Transverse colon (tissue), 4 donors: ENCODE measurements around the gene MAN1B1. TPM values are rescaled to one million over a fixed set of nuclear protein-coding genes. Genes with fewer than 3 reads are reported as not detected.
A peak's percentile ranks its signal among the peaks of the same experiment; 100 is the strongest.

Experiments
- DNase-seq: peaks from one replicate; pipeline ENCODE4 v3.0.0-alpha.2; 2019
- H3K27ac ChIP-seq, 4 donors: fragments of 200-600 bp; sonication (generic); 2 replicates each; pipeline ENCODE4 v1.5.1; 2016 to 2018; ENCODE audit warnings: inconsistent platforms in 4 of 4
- H3K27me3 ChIP-seq: fragments of 200-600 bp; sonication (generic); 2 replicates; pipeline ENCODE4 v1.5.1; 2017; ENCODE audit warnings: inconsistent platforms
- H3K36me3 ChIP-seq, 4 donors: fragments of 200-600 bp; sonication (generic); 2 replicates each; pipeline ENCODE4 v1.5.1; 2017 to 2019; ENCODE audit warnings: inconsistent platforms in 4 of 4
- H3K4me1 ChIP-seq, 4 donors: fragments of 200-600 bp; sonication (generic); 2 replicates each; pipeline ENCODE4 v1.5.1; 2017 to 2020; ENCODE audit warnings: inconsistent platforms in 4 of 4
- H3K4me3 ChIP-seq, 4 donors: fragments of 200-600 bp; sonication (generic); 1 replicate in 1 of 4; 2 replicates in 3 of 4; pipeline versions ENCODE4 v1.5.1 to v1.6.1; 2017 to 2019; ENCODE audit warnings: inconsistent platforms in 4 of 4
- H3K9me3 ChIP-seq, 2 donors: fragments of 200-600 bp; sonication (generic); 2 replicates each; pipeline ENCODE4 v1.5.1; 2017 to 2019; ENCODE audit warnings: inconsistent platforms in 2 of 2
- EP300 ChIP-seq: sonication (generic); formaldehyde crosslinking; IDR thresholded peaks from one replicate; pipeline ENCODE4 v1.6.1; 2017; ENCODE audit warnings: antibody characterized with exemption, low read depth
- POLR2A ChIP-seq: fragments of 450-650 bp; IDR thresholded peaks from one replicate; pipeline ENCODE4 v1.6.1; 2016; ENCODE audit warnings: antibody characterized with exemption, mild to moderate bottlenecking, moderate library complexity
- POLR2AphosphoS5 ChIP-seq, 3 donors: sonication (generic); formaldehyde crosslinking; IDR thresholded peaks; one replicate each; pipeline ENCODE4 v1.6.1; 2016; ENCODE audit warnings: antibody characterized with exemption in 3 of 3
- WGBS, 2 donors: methylation state at CpG; one replicate each; pipeline ENCODE4 v1.1.5; 2018; ENCODE audit warnings: low coverage in 1 of 2; 5-methylcytosine and 5-hydroxymethylcytosine counted together
- in situ Hi-C, 4 donors: fragments of 200-750 bp; cut with MboI; loops; one replicate each; pipeline versions ENCODE4 v1.15.0 to v1.15.1; 2017; ENCODE audit warnings: low sequenced_read_pairs in 3 of 4, low pct_ligation_motif_present in 1 of 4, low pct_unique_long_range_greater_than_20kb in 1 of 4
- intact Hi-C: fragments of 100-400 bp; cut with DNase I; formaldehyde crosslinking; loops from one replicate; pipeline ENCODE4 v1.15.1; 2023; ENCODE audit warnings: low total_unique reads
- total RNA-seq, 4 donors: library from RNA; depleted of rRNA; stranded (reverse); fragments of >200 nt; gene quantifications; one replicate each; pipeline ENCODE4 v1.1.0, GENCODE V29; 2016
- TF ChIP-seq, protein P1 (sequence below), 5 experiments: fragments of 200-600 bp in 3 of 5; fragments of 450-650 bp in 2 of 5; sonication (generic) in 3 of 5; IDR thresholded peaks; 1 replicate in 2 of 5; 2 replicates in 3 of 5; pipeline ENCODE4 v1.5.1; 2016 to 2017; ENCODE audit warnings: antibody characterized with exemption in 5 of 5, inconsistent platforms in 3 of 5, mild to moderate bottlenecking in 2 of 5, moderate library complexity in 1 of 5

Gene MAN1B1
- total RNA-seq, 4 donors from 2014 or later, result 56.5 to 106 (median 70.0) TPM

DNA sequence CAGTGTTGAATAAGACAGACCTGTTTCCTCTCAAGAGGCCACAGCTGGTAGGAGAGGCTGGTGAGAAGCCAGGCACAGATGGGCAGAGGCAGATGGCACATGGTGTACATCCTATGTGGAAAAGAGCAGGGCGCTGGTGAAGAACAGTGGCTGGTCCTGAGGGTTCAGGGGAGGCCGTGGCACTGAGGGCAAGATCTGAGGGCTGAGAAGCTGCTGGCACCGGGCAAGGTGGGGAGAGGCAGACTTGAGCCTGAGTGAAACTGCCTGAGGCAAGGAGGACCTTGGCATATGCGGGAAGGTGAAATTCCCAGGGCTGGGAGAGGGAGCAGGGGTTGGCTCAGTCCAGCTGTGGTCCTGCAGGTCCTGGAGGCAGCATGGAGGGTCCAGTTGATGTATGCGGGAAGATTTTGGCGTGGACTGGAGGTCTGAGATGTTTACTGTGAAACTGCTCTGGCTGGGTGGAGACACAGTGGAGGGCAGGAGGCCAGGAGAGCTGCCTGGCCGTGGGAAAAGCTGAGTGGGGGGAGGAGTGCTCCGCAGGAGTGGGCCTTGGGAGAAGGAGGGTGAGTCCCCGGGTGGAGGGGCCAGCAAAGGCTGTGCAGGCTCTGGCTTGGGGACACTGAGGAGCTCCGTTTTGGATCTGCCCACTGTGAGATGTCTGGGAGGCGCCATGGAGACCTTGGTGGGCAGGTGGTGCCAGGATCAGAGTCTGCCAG is 2.6 kb downstream of the MAN1B1 start:
- Histone ChIP-seq H3K27ac (no peak overlapping the region), H3K4me1 (peaks cover 13 to 26% (median 22%) of the 10 kb centered on the region in 4 donors), H3K4me3 (no peak overlapping the region), H3K9me3 (no peaks in the 10 kb centered on the region), H3K27me3 (no peaks in the 10 kb centered on the region), H3K36me3 (no peaks in the 10 kb centered on the region)
- no peak for TF ChIP-seq EP300
- TF ChIP-seq, protein P1, sequence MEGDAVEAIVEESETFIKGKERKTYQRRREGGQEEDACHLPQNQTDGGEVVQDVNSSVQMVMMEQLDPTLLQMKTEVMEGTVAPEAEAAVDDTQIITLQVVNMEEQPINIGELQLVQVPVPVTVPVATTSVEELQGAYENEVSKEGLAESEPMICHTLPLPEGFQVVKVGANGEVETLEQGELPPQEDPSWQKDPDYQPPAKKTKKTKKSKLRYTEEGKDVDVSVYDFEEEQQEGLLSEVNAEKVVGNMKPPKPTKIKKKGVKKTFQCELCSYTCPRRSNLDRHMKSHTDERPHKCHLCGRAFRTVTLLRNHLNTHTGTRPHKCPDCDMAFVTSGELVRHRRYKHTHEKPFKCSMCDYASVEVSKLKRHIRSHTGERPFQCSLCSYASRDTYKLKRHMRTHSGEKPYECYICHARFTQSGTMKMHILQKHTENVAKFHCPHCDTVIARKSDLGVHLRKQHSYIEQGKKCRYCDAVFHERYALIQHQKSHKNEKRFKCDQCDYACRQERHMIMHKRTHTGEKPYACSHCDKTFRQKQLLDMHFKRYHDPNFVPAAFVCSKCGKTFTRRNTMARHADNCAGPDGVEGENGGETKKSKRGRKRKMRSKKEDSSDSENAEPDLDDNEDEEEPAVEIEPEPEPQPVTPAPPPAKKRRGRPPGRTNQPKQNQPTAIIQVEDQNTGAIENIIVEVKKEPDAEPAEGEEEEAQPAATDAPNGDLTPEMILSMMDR (IDR thresholded peaks at IDR 0.05), result no peak
- TF ChIP-seq POLR2A, result no peak
- TF ChIP-seq POLR2AphosphoS5 (IDR thresholded peaks at IDR 0.05), result no peak
- in situ Hi-C loops, result no loop called here
- intact Hi-C loops, result no loop called here
- DNase-seq, result no peak
- 63 to 82% methylated on average over 4 to 11 of the region's 11 CpGs for WGBS, 2 donors

DNA sequence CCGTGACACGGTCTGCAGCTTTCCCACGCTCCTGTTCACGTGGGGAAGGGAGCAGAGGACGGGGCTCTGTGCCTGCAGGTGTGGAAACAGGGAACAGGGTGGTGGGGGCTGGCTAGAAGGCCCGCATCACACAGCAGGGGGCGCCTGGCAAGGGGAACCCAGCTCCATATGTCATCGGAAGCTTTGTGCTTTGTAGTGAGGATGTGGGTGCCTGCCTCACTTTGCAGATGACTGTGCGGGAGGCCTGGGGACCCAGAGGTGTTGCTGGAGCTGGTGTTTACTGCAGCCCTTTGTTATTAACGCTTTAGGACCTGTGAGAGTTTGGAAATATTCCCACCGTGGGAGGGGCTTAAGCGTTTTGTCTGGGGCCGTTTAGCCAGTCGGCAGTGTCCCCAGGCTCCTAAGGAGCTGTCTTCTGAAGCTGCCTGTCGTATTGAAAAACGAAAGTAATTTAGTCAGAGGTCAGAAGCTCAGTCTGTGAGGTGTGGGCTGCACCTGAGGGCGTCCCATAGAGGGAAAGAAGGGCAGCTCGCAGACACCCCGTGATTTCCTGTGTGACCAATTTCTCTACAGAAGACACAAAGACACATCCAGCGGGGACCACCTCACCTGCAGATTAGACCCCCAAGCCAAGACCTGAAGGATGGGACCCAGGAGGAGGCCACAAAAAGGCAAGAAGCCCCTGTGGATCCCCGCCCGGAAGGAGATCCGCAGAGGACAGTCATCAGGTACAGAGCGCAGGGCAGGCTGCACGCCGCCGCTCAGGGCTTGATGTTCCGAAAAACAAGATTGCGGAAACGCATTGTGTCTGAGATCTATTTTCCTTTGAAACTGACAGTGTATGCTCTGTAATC is 9.1 kb downstream of the MAN1B1 start:
- in situ Hi-C loops (no loop called here), intact Hi-C loops (no loop called here)
- H3K36me3 ChIP-seq, result peaks cover 0 to 1% (median 0%) of the 10 kb centered on the region in 4 donors
- H3K27ac ChIP-seq, result peak overlapping the region in 3 of 4 donors; percentile 22 to 55 (median 39)
- H3K9me3 ChIP-seq, result no peaks in the 10 kb centered on the region
- WGBS, 2 donors, result 75 to 82% methylated on average over 12 to 30 of the region's 30 CpGs
- H3K27me3 ChIP-seq, result no peaks in the 10 kb centered on the region
- H3K4me1 ChIP-seq, result no peaks in the 10 kb centered on the region
- DNase-seq, result peak; percentile 64
- TF ChIP-seq, protein P1 (IDR thresholded peaks at IDR 0.05), result no peak
- TF ChIP-seq POLR2AphosphoS5 (IDR thresholded peaks at IDR 0.05) (no peak), POLR2A (no peak), EP300 (no peak)
- no peak overlapping the region for H3K4me3 ChIP-seq

DNA sequence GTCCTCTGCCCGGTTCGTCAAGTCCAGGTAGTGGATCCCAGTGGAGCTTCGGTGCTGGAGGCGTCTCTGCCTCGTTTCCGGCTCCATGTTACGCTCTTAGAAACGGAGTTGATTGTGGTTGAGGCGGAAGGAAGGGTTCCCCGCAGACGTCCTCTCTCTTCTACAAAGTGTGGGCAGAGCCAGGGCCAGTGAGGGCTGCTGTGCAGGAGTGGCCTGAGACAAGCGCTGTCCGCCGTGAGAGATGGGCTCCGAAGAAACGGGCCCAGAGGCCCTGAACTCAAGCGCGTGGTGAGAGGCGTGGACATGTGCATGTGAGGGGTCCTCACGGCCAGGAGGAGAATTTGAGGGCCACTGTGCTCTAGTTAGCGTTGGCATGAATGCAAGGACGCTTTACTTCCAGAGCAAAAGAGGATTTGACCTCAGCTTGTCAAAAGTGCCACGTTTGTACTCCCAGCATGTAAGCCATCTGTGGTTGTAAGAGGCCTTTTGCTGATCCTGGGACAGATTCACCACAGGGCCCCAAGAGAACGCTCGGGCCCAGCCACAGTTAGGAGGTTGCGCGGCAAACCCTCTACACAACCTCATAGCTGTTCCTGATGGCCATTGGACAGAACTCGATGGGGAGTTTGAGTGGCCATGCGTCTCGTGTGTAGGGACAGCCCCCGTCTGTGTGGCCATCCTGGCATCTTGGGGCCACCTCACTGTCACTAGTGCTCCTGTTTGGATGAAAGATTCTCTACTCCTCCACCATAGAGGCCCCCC is 10.2 kb downstream of the MAN1B1 start:
- 89 to 95% methylated on average over 11 to 31 of the region's 31 CpGs for WGBS, 2 donors
- Histone ChIP-seq H3K4me1 (no peaks in the 10 kb centered on the region), H3K36me3 (peaks cover 0 to 9% (median 7%) of the 10 kb centered on the region in 4 donors), H3K4me3 (no peak overlapping the region), H3K27me3 (no peaks in the 10 kb centered on the region), H3K27ac (no peak overlapping the region), H3K9me3 (no peaks in the 10 kb centered on the region)
- DNase-seq, result no peak
- in situ Hi-C loops (no loop called here), intact Hi-C loops (no loop called here)
- TF ChIP-seq POLR2A, result no peak
- TF ChIP-seq POLR2AphosphoS5 (IDR thresholded peaks at IDR 0.05), result no peak

DNA sequence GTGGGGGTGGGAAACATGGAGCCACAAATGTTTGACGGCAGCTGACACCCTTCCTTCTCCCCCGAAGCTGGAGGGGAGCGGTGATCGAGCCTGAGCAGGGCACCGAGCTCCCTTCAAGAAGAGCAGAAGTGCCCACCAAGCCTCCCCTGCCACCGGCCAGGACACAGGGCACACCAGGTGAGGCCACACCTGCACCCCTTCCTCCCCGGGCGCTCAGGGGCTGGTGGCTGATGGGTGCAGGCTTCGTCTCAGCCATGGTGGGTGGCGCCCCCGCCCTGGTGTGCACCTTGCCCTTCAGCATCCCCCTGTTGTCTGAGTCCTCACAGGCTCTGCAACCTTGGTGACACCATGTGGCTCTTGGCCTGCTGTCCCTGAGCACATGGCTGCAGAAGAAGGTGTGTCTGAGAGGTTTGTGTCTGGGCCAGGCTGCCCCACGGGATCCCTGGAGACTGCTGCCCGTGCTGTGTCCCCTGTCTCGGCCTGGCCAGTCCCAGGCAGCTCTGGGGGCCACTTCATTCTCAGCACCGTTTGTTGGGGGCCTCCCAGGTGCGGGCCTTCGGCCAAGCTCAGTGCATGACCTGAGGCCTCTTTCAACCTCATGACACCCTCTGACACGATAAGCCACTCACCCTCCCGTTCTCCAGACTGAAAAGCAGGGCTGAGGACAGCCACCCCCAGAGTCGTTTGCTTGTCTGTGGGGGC is 11.1 kb downstream of the MAN1B1 start:
- TF ChIP-seq, protein P1 (IDR thresholded peaks at IDR 0.05), result no peak
- TF ChIP-seq EP300 (no peak), POLR2AphosphoS5 (IDR thresholded peaks at IDR 0.05) (no peak), POLR2A (no peak)
- no peaks in the 10 kb centered on the region for H3K27me3 ChIP-seq
- 92 to 95% methylated on average over 8 to 13 of the region's 20 CpGs for WGBS, 2 donors
- no peak overlapping the region for H3K27ac ChIP-seq
- intact Hi-C loops (no loop called here), in situ Hi-C loops (no loop called here)
- DNase-seq, result no peak
- peaks cover 0 to 17% (median 8%) of the 10 kb centered on the region in 4 donors for H3K36me3 ChIP-seq
- H3K9me3 ChIP-seq, result no peaks in the 10 kb centered on the region
- no peaks in the 10 kb centered on the region for H3K4me1 ChIP-seq
- H3K4me3 ChIP-seq, result no peak overlapping the region
